VCaP (cell line): Measurements from ENCODE around the gene KLHL20.
A peak's percentile ranks its signal among the peaks of the same experiment; 100 is the strongest.
"Not testable (repeated sequence)": the region's sequence is repeated elsewhere in the genome, so short reads cannot be mapped to it uniquely, and the experiment has no call there.

ENCODE experiments used
- H3K27ac ChIP-seq: fragments of 450-650 bp; 2 replicates; pipeline ENCODE4 v1.5.1; 2017
- CTCF ChIP-seq: fragments of 450-650 bp; conservative IDR thresholded peaks from 2 replicates; pipeline ENCODE4 v1.5.1; 2017; ENCODE audit warnings: mild to moderate bottlenecking, moderate library complexity

Gene KLHL20

GRCh38 chr1:173702736-173703135, 12.0 kb upstream of the KLHL20 start:
- no peak for TF ChIP-seq CTCF
- no peak overlapping the region for H3K27ac ChIP-seq

- TF ChIP-seq CTCF, result no peak
- no peak overlapping the region for H3K27ac ChIP-seq
Observed at GRCh38 chr1:173705117-173705516, 9.7 kb upstream of the KLHL20 start.

DNA sequence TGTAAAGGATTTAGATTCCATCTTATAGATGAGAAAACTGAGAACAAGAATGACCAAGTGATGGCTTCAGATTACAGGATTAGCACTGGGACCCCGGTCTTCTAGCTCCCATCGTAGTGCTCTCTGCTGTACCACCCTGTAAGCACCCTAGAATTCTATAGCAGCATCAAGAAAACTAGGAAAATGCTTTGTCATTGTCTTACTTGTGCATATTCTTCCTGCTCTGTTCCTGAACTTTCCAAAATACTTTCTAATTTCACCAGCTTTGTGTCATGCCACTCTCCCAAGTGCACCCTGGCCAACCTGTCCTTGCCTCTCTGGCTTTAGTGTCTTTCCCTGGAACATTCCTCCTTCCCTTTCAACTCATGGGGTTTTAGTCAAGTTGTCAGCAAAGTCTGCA, 6.0 kb upstream of the KLHL20 start:
- H3K27ac ChIP-seq, result no peak overlapping the region
- TF ChIP-seq CTCF, result no peak

DNA sequence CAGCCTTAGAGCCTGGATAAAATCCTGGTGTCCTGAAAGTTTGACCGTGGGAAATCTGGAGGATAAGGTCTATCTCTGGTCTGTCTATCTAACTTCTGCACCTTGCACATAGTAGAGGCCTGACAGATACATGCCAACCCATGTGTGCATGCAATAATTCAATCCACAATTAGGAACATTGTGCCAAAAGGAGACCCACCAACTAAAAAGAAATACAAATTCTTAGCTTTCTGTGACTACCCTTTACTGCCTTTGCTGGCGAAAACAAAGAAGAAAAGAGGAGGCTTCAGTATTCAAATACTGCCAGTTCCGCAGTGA, 381 bp upstream of the KLHL20 start:
- no peak for TF ChIP-seq CTCF
- peak overlapping the region; percentile 90 for H3K27ac ChIP-seq

DNA sequence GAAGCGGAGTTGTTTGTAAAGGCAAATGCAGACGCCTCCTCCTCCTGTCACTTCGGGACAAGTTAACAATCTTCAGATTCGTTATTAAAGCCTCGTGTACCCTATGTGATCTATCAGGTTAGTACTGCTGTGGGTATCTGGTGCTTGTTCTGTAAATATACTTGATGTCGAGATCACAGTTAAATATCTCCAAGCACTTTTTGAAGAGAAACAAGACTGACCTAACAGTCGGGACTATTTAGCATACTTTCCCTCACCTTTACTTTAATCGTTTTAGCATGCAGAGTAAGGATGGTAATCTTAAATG, 710 bp downstream of the KLHL20 start:
- no peak for TF ChIP-seq CTCF
- peak overlapping the region; percentile 90 for H3K27ac ChIP-seq

- TF ChIP-seq CTCF, result no peak
- H3K27ac ChIP-seq, result peak overlapping the region; percentile 90; the same call in 1 of the 2 replicates
Observed at GRCh38 chr1:173717238-173717637, 2.5 kb downstream of the KLHL20 start.

GRCh38 chr1:173731331-173731730, 16.6 kb downstream of the KLHL20 start:
- peak overlapping the region; percentile 90 for H3K27ac ChIP-seq

DNA sequence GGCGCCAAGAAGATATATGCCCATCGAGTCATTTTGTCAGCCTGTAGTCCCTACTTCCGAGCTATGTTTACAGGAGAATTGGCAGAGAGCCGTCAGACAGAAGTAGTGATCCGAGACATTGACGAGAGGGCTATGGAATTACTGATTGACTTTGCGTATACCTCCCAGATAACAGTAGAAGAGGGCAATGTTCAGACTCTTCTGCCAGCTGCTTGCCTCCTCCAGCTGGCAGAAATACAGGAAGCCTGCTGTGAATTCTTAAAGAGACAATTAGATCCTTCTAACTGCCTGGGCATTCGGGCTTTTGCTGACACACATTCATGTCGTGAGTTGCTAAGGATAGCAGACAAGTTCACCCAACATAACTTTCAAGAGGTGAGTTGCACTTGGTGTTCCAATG, 19.1 kb downstream of the KLHL20 start:
- H3K27ac ChIP-seq, result peak overlapping the region; percentile 90
- no peak for TF ChIP-seq CTCF

DNA sequence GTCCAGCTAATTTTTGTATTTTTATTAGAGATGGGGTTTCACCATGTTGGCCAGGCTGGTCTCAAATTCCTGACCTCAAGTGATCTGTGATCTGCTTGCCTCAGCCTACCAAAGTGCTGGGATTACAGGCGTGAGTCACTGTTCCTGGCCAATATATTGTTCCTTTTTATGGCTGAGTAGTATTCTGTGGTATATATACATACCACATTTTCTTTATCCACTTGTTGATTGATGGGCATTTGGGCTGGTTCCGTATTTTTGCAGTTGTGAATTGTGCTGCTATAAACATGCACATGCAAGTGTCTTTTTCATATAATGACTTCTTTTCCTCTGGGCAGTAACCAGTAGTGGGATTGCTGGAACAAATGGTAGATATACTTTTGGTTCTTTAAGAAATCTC, 21.3 kb downstream of the KLHL20 start:
- not testable (repeated sequence) for H3K27ac ChIP-seq
